Stimulated activated CD4-positive, alpha-beta T cell treated with anti-CD3 and anti-CD28 coated beads, TNF-alpha, amount 100 ng/mL, for 1 hour (primary cell): Measurements from ENCODE around the gene ELL.

Experiments
- DNase-seq, 3 donors: peaks; one replicate each; pipeline ENCODE4 v3.0.0-alpha.2; 2020; ENCODE audit warnings: low read depth in 3 of 3, low spot score in 1 of 3

Gene ELL

GRCh38 chr19:18473003-18473705 lies 48.7 kb downstream of the ELL start:
- no peak for DNase-seq

GRCh38 chr19:18470787-18471186 lies 51.1 kb downstream of the ELL start:
- DNase-seq, result no peak

- DNase-seq, result peak; percentile 21 to 62 (median 29)
These were observed 52.6 kb downstream of the ELL start for GRCh38 chr19:18469069-18469846.

GRCh38 chr19:18468517-18468916 lies 53.4 kb downstream of the ELL start:
- no peak for DNase-seq

- no peak for DNase-seq
These were observed 53.9 kb downstream of the ELL start for GRCh38 chr19:18467978-18468377.

- no peak for DNase-seq
These were observed 55.5 kb downstream of the ELL start for GRCh38 chr19:18466354-18466753.

- no peak for DNase-seq
These were observed 55.9 kb downstream of the ELL start for GRCh38 chr19:18465964-18466339.

- no peak for DNase-seq
These were observed 56.5 kb downstream of the ELL start for GRCh38 chr19:18465214-18465963.

GRCh38 chr19:18464646-18465045 lies 57.2 kb downstream of the ELL start:
- DNase-seq, result no peak

- no peak for DNase-seq
These were observed 60.4 kb downstream of the ELL start for GRCh38 chr19:18461471-18461870.

GRCh38 chr19:18460900-18461299 lies 61.0 kb downstream of the ELL start:
- no peak for DNase-seq

- DNase-seq, result no peak
These were observed 64.2 kb downstream of the ELL start for GRCh38 chr19:18457483-18458331.

GRCh38 chr19:18456974-18457373 lies 64.9 kb downstream of the ELL start:
- DNase-seq, result no peak

GRCh38 chr19:18456279-18456678 lies 65.6 kb downstream of the ELL start:
- DNase-seq, result no peak

- DNase-seq, result no peak
These were observed 68.4 kb downstream of the ELL start for GRCh38 chr19:18453269-18454024.

- DNase-seq, result no peak
These were observed 69.5 kb downstream of the ELL start for GRCh38 chr19:18452386-18452785.

GRCh38 chr19:18450931-18451836 lies 70.7 kb downstream of the ELL start:
- DNase-seq, result peak; percentile 61 to 93 (median 74)

GRCh38 chr19:18450021-18450930 lies 71.6 kb downstream of the ELL start:
- DNase-seq, result no peak
